Neural progenitor cell (in vitro differentiated cells): Measurements from ENCODE around the gene INTS1. TPM values are rescaled to one million over a fixed set of nuclear protein-coding genes. Genes with fewer than 3 reads are reported as not detected.

Experiments used
- DNase-seq: peaks from one replicate; pipeline ENCODE4 v3.0.0-alpha.2; 2016; ENCODE audit warnings: low spot score
- H2AFZ ChIP-seq: fragments of 200-600 bp; sonication (generic); replicated peaks from 2 replicates; pipeline ENCODE4 v1.6.1; 2016; ENCODE audit warnings: antibody characterized with exemption
- H3F3A ChIP-seq: fragments of 200-600 bp; sonication (generic); 2 replicates; pipeline ENCODE4 v1.6.1; 2016; ENCODE audit warnings: antibody characterized with exemption, low read depth
- H3K27ac ChIP-seq: fragments of 200-600 bp; sonication (generic); 2 replicates; pipeline ENCODE4 v1.5.1; 2016; ENCODE audit warnings: mild to moderate bottlenecking
- H3K27me3 ChIP-seq: fragments of 200-600 bp; sonication (generic); 2 replicates; pipeline ENCODE4 v1.6.1; 2016; ENCODE audit warnings: mild to moderate bottlenecking, moderate library complexity
- H3K36me3 ChIP-seq: fragments of 200-600 bp; sonication (generic); 2 replicates; pipeline ENCODE4 v1.5.1; 2016
- H3K4me1 ChIP-seq: fragments of 200-600 bp; sonication (generic); 2 replicates; pipeline ENCODE4 v1.6.1; 2016; ENCODE audit warnings: mixed run types
- H3K4me2 ChIP-seq: fragments of 200-600 bp; sonication (generic); 2 replicates; pipeline ENCODE4 v1.6.1; 2016
- H3K4me3 ChIP-seq: fragments of 200-600 bp; sonication (generic); 2 replicates; pipeline ENCODE4 v1.5.1; 2016
- H3K79me2 ChIP-seq: fragments of 200-600 bp; sonication (generic); 2 replicates; pipeline ENCODE4 v1.6.1; 2016; ENCODE audit warnings: low read depth
- H3K9ac ChIP-seq: fragments of 200-600 bp; sonication (generic); 2 replicates; pipeline ENCODE4 v1.6.1; 2016
- H3K9me3 ChIP-seq: fragments of 200-600 bp; sonication (generic); 2 replicates; pipeline ENCODE4 v1.5.1; 2016; ENCODE audit warnings: low read depth
- H4K20me1 ChIP-seq: fragments of 200-600 bp; sonication (generic); 2 replicates; pipeline ENCODE4 v1.6.1; 2016; ENCODE audit warnings: low read depth
- H3K27ac Mint-ChIP-seq: 3 replicates; pipeline ENCODE4 v1.8.0; 2021; ENCODE audit warnings: mixed read lengths
- H3K27me3 Mint-ChIP-seq: 2 replicates; pipeline ENCODE4 v1.8.0; 2022; ENCODE audit warnings: low read depth, mild to moderate bottlenecking, inconsistent platforms, moderate library complexity, mixed read lengths; ENCODE audit not compliant: insufficient read depth
- H3K36me3 Mint-ChIP-seq: 3 replicates; pipeline ENCODE4 v1.8.0; 2021; ENCODE audit warnings: mixed read lengths
- H3K4me1 Mint-ChIP-seq: 3 replicates; pipeline ENCODE4 v1.8.0; 2021; ENCODE audit warnings: mixed read lengths
- H3K4me3 Mint-ChIP-seq: 3 replicates; pipeline ENCODE4 v1.8.0; 2021; ENCODE audit warnings: mild to moderate bottlenecking, moderate library complexity, mixed read lengths
- H3K9me3 Mint-ChIP-seq: 3 replicates; pipeline ENCODE4 v1.8.0; 2020; ENCODE audit warnings: mixed read lengths
- CTCF ChIP-seq: fragments of 200-600 bp; sonication (generic); IDR thresholded peaks from 2 replicates; pipeline ENCODE4 v1.5.1; 2017; ENCODE audit warnings: antibody characterized with exemption, mild to moderate bottlenecking
- EZH2 ChIP-seq: fragments of 200-600 bp; sonication (generic); IDR thresholded peaks from 2 replicates; pipeline ENCODE4 v1.6.1; 2017; ENCODE audit warnings: antibody characterized with exemption, mild to moderate bottlenecking, moderate library complexity
- EZH2phosphoT487 ChIP-seq: fragments of 200-600 bp; sonication (generic); IDR thresholded peaks from 2 replicates; pipeline ENCODE4 v1.6.1; 2017; ENCODE audit warnings: antibody characterized with exemption
- total RNA-seq: library from RNA; depleted of rRNA; stranded (reverse); fragments of >200 nt; gene quantifications from 2 replicates; pipeline ENCODE4 v1.2.3, GENCODE V29; 2015; ENCODE audit warnings: low replicate concordance

Gene INTS1
- total RNA-seq, 1 donor from 2014 or later, result 16.5 TPM

- H3K36me3 Mint-ChIP-seq, result no peaks in the 10 kb centered on the region
- no peak overlapping the region for H3K4me3 Mint-ChIP-seq
- peaks cover 6% of the 10 kb centered on the region for H3K27me3 Mint-ChIP-seq
- Histone ChIP-seq H3K36me3 (no peaks in the 10 kb centered on the region), H3F3A (peaks cover 15% of the 10 kb centered on the region), H3K27ac (no peak overlapping the region), H3K79me2 (no peaks in the 10 kb centered on the region), H2AFZ (no peak overlapping the region), H3K4me3 (no peak overlapping the region), H4K20me1 (no peaks in the 10 kb centered on the region), H3K4me2 (no peak overlapping the region), H3K9me3 (no peaks in the 10 kb centered on the region), H3K4me1 (no peaks in the 10 kb centered on the region), H3K9ac (no peak overlapping the region), H3K27me3 (no peaks in the 10 kb centered on the region)
- peaks cover 12% of the 10 kb centered on the region for H3K4me1 Mint-ChIP-seq
- no peaks in the 10 kb centered on the region for H3K9me3 Mint-ChIP-seq
- peak overlapping the region; percentile 46 for H3K27ac Mint-ChIP-seq
- no peak for DNase-seq
- TF ChIP-seq CTCF, result no peak
- TF ChIP-seq EZH2phosphoT487, result no peak
- TF ChIP-seq EZH2, result no peak
These were observed 5.0 kb upstream of the INTS1 start for GRCh38 chr7:1509226-1509625.

GRCh38 chr7:1508277-1508758 is 4.1 kb upstream of the INTS1 start:
- H3K4me2 ChIP-seq, result no peak overlapping the region
- H3K4me1 Mint-ChIP-seq, result peaks cover 8% of the 10 kb centered on the region
- peaks cover 8% of the 10 kb centered on the region for H3K79me2 ChIP-seq
- H4K20me1 ChIP-seq, result peaks cover 8% of the 10 kb centered on the region
- no peak overlapping the region for H2AFZ ChIP-seq
- H3K36me3 ChIP-seq, result no peaks in the 10 kb centered on the region
- H3K27ac Mint-ChIP-seq, result no peak overlapping the region
- H3F3A ChIP-seq, result peaks cover 15% of the 10 kb centered on the region
- peaks cover 6% of the 10 kb centered on the region for H3K27me3 Mint-ChIP-seq
- H3K9ac ChIP-seq, result no peak overlapping the region
- peak overlapping the region; percentile 25 for H3K4me3 Mint-ChIP-seq
- H3K27ac ChIP-seq, result no peak overlapping the region
- H3K9me3 Mint-ChIP-seq, result no peaks in the 10 kb centered on the region
- no peak for DNase-seq
- H3K4me1 ChIP-seq, result peaks cover under 1% of the 10 kb centered on the region
- no peaks in the 10 kb centered on the region for H3K36me3 Mint-ChIP-seq
- no peak for TF ChIP-seq EZH2phosphoT487
- no peak for TF ChIP-seq CTCF
- no peak for TF ChIP-seq EZH2
- no peaks in the 10 kb centered on the region for H3K27me3 ChIP-seq
- H3K9me3 ChIP-seq, result no peaks in the 10 kb centered on the region
- H3K4me3 ChIP-seq, result no peak overlapping the region

GRCh38 chr7:1505731-1506550 is 1.8 kb upstream of the INTS1 start:
- Histone ChIP-seq H3F3A (peaks cover 15% of the 10 kb centered on the region), H3K9ac (no peak overlapping the region), H3K4me2 (no peak overlapping the region), H3K79me2 (peaks cover 32% of the 10 kb centered on the region), H2AFZ (no peak overlapping the region), H3K36me3 (no peaks in the 10 kb centered on the region), H3K4me1 (peaks cover 6% of the 10 kb centered on the region), H3K4me3 (no peak overlapping the region), H4K20me1 (peaks cover 23% of the 10 kb centered on the region), H3K27ac (no peak overlapping the region), H3K9me3 (no peaks in the 10 kb centered on the region), H3K27me3 (no peaks in the 10 kb centered on the region)
- TF ChIP-seq EZH2phosphoT487, result no peak
- no peak for TF ChIP-seq CTCF
- no peak for TF ChIP-seq EZH2
- Mint-ChIP-seq H3K4me3 (peak overlapping the region; percentile 89), H3K27me3 (peaks cover 6% of the 10 kb centered on the region), H3K9me3 (no peaks in the 10 kb centered on the region), H3K36me3 (peaks cover 8% of the 10 kb centered on the region), H3K27ac (no peak overlapping the region), H3K4me1 (peaks cover 23% of the 10 kb centered on the region)
- DNase-seq, result no peak
